Measurements from ENCODE around the gene CA5A.

The CA5A gene

DNA sequence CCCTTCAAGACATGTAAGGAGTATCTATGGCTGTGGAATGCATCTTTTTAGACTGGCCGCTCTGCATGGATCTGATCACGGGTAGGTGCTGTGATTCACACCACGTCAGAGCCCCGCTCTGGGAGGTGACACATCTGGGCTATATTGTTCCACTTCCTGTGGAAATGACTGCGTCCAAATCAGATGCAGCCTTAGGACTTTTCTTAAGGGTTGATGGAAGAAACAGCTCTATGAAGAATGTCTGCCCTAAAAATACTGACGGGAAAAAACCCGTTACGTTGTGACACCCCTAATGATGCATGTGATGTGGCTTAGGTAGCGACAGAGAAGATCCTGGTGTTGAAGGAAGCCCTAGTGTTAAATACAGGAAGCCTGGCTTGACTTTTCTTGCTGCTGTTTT is 27.1 kb upstream of the CA5A start:
- DNase-seq (ENCODE audit: low read depth): peak; percentile 85

DNA sequence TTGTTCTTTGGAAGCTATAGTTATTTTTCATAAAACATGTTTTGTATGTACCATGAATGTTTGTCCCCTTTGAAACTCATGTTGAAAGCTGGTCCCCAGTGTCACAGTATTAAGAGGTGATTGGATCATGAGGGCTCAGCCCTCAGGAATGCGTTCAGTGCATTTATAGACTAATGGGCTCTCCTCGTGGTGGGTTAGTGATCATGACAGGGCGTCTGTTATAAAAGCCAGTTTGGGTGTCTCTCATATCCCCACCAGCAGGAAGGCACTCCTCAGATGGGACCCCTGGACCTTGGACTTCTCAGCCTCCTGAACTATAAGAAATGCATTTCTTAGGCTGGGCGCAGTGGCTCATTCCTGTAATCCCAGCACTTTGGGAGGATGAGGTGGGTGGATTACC is 25.3 kb upstream of the CA5A start:
- DNase-seq (ENCODE audit: low read depth): no peak

DNA sequence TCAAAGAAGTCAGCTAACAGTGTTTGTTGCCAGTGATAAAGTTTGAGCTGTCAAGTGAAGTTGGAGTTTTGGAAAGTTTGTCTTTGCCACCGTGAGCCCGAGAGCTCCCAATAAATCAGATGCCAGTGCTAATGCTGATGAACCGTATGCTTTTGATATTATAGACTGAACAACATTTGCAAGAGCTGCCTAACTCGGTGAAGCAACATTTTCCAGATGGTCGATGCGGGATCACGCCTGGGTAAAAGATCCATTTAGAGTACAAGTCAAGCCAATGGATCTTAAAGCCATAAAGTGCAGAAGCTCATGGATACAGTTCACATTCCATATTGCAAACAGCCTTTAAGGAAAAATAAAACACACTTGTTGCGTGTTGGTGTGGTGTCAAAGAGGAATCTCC is 24.5 kb upstream of the CA5A start:
- DNase-seq (ENCODE audit: low read depth): no peak

DNA sequence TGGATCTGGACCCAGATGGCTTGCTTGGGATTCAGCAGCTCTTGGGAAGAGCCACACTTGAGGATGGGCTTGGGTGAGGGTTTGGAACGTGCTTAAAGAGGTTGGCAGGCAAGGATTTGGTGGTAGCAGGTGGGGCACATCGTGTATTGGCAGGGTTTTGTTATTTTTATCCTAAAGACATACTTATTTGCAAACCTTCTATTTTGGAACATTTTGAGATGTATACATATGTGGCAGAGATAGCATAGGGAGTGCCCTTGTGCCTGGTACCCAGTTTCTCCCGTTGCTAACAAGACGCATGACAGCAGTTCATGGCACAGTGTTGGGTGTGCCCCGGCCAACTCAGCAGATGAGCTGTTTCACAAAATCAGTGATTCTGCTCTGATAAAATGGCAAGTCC is 24.0 kb upstream of the CA5A start:
- DNase-seq (ENCODE audit: low read depth): no peak

DNA sequence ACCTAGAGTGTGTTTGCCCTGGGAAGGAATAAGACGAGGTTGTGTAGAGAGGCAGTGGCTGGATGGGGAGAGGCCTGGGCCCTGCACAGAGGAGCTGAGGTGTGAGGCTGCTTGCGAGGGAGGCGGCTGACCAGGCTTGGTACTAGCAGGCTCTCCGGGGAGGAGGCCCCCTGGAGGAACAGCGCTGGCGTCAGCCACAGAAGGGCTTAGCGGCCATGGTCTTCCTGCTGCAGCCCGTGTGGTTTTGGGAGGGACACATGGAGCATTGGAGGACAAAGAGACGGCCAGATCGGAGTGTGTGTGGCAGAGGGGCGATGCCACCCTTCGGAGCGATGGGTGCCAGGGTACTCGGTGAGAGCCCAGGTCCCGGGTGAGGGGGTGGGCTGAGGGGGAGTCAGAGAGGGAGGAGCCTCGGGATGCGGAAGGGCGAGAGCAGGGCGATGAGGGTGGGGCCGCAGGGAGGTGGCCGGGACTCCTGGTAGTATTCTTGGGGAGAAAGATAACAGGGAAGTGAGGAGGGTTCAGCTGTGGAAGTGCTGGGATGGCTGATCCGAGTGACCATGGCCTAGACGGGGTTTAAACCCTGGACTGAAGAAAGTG is 23.2 kb upstream of the CA5A start:
- DNase-seq (ENCODE audit: low read depth): no peak

DNA sequence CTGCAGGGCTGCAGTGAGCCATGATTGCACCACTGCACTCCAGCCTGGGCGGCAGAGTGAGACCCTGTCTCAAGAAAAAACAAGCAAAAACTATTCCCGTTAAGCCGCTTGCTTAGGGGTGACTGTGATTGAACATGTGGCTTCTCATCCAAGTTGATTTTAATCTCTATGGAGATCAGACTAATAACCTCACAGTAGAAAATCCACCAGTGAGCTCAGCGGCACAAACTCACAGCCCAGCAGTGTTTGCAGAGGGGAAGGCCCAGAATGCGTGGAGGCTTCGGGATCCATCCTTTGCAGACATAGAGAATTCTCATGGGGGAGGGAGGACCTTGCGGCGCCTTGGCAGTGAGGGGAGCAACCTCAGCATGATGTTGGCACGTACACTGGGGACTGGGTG is 22.3 kb upstream of the CA5A start:
- no peak for DNase-seq (ENCODE audit: low read depth)

DNA sequence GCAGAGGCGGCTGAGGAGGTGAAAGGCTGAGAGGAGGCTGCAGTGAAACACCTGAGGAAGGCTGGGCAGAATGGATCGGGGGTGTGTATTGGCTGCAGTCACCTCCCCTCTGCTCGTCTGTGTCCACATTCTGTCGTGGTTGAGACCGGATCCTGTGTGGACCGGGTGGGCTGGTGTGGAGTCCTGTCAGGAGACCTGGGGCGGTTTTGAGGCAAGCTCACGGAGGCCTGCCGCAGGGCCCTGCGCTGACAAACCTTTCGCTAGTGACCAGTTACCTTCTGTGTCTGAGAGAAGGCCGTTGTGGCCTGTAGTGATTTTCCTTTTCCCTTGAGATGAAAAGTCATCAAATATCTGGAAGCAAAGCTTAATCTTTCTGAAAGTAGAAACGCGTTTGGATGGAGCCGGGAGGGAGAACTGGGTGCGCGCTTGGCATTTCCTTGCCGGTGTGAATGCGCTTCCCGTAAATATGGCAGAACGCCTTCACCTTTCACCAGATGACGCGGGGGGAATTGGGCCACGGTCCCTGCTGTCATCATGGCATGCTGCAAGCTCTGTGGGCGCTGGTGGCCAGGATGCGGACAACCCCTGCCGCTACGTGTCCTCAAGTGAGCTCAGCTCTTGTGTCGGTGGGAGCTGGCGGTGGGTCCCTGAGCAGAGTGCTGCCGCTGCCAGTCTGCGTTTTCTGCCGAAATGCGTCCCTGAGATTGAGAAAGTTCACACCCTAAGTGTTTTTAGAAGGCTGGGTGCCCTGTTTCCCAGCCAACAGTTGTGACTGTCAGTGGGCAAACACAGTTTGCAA is 21.2 kb upstream of the CA5A start:
- DNase-seq (ENCODE audit: low read depth): no peak

DNA sequence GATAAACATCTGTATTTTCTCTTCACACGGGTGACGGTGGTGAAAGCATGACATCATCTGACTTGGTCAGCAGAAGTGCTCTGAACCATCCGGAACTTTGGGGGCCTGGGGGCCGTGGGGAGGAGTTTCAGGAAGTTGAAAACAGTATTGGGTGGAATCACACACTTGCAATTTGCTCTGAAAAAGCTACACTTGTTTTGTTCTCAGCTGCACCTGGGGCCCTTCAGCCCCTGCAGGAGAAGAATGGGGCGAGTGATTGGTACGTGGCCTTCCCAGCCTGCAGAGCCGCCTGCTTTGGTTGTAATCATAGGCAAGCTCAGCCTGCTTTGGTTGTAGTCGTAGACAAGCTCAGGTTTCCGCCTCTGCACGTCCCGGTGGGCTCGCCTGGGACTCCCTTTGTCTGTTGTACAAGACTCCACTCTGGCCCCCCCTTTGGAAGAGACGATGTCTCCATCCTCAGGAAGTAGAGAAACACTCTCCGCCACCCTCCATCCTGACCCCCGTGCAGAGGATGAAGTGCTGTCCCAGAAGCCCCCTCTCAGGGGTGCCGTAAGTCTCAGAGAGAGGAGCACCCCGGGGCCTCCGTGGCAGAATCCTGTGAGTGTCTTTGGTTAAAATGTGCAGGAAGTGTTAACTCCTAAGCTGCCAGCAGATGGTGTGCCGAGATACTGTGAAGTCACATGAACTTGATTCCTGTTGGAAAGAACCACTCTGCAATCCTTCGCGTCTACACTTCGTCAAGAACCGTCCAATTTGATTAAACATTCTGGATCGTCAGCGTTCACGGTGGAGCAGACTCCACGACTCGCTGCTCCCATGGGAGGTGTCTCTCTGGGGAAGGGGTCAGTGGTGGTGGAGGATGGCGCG is 20.3 kb upstream of the CA5A start:
- peak; percentile 81 for DNase-seq (ENCODE audit: low read depth)

DNA sequence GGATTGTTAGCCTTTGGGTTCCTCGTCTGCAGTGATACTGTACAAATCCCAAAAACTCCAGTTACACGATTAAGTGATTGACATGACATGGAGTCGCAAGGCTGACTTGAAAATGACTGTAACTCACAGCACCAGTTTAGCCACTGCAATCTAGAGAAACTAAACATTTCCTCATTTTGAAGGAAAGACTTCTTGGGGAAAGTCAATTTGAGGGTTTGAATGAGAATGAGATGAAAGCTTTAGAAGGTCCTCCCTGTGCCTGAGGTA is 19.7 kb upstream of the CA5A start:
- DNase-seq (ENCODE audit: low read depth): no peak

DNA sequence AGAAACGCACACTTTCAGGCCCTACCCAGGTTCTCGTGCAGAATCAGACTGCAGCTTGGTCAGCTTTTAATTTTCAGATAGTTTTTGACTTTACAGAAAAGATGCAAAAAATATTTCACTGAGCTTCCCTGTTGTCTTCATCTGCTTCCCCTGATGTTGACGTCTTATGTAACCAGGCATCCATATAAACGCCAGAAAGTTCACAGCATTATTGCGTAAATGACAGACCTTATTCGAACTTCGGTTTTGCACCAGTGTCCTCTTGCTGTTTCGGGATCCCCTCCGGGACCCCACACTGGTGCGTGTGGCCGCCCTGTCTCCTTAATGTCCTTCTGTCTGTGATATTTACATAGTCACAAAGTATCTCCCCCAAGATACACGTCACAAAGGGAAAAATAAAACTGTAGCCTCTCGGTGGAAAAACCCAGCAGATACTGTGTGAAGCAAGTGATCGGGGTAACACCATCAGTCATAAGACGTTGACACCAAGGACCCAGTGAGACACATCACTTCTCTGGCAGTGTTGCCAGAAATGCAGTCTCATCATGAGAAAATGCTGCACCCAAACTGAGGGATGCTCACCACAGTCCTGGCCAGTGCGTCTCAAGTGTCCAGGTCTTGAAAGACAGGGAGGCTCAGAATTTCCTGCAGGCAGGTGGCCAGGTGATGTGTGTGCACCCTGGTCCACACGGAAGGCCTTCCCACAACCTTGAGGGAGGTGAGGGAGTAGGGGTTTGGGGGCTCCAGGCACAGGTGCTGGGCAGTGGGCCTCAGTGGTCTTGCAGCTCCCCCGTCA is 19.2 kb upstream of the CA5A start:
- peak; percentile 29 for DNase-seq (ENCODE audit: low read depth)

DNA sequence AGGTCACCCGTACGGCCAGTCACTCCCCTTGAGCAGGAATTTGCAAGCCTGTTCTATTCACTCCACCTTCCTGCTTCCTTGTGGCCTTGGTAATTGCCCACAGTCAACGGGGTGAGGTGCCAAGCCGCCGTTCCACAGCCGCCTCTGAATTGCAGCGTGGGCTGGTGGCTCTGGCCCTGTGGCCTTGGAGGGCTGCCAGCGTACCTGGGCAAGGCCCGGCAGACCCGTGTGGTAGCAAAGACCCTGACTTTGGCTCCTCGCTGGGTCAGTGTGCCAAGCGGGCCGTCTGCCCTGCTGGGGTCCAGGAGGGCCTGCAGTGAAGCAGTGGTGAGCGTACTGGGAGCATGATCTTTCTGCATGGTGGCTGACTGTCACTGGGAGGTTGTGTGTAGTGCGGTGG is 18.5 kb upstream of the CA5A start:
- no peak for DNase-seq (ENCODE audit: low read depth)

DNA sequence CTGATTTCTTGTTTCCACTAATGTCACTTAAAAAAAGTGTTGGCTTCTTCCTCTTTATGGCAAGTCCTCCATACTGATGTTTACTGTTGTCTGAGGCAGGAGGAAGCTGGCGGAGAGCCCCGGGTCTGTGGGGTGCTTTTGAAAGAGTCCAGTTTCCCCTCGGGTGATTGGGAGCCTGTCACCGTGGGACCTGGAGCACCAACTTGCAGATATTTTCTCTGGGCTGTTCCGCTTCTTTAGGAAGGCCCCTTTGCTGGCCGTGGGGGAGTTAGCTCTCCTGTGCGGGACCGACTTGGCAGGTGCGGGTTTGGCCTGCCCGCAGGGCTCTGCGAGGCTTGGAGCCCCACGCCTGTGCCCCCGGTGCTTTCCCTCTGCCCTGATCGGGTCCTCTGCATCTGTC is 18.0 kb upstream of the CA5A start:
- no peak for DNase-seq (ENCODE audit: low read depth)

DNA sequence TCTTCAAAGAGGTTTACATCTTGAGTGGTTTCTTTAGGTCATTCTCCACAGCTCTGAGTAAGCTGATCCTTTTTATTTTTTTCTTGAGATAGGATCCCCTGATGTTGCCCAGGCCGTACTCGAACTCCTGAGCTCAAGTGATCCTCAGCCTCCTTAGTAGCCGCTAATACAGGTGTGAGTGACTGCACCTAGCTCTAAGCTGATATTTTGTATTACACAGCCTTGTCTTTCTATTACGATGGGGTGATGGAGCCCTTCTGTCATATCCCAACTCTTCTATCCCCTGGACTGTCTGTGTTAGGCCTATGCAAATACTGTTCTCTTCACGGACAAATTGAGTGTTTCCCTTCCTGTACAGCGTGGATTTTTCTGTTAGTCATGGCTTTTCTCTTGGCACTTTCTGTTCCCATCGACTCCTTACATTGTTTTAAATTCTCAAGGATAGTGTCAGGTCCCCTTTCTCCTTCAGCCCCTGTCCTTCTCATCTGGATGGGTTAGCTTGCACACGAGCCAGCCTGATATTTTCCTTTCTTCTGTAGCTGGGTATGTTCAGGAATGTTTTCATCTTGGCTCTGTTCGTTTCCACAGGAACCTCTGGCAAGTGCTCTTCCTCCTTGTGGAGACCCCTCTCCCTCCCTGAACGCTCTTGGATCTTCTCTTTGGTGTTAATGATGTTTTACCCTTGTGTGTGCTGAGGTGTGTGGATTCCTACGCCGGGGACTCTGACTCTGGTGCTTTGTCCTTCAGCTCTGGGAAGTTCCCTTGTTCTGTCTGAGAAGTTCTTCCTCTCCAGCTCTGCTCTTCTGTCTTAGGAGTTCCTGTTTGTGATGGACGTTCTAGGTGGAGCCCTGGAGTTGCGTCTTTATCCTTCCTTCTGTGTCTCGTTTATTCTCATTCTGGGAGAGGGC is 17.2 kb upstream of the CA5A start:
- DNase-seq (ENCODE audit: low read depth): peak; percentile 22

DNA sequence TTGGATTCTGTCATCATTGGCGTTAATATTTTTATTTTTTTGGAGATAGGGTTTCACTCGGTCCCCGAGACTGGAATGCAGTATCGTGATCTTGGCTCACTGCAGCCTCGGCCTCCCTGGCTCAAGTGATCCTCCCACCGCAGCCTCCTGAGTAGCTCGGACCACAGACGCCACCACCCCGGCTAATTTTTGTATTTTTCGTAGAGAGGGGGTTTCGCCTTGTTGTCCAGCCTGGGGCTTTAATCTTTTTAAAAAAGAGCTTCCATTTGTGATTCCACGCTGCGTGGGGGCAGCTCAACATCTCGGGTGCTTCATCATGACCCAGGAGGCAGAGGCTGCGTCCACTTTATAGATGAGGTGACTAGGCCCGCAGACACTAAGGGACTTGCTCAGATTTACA is 16.4 kb upstream of the CA5A start:
- DNase-seq (ENCODE audit: low read depth): no peak

DNA sequence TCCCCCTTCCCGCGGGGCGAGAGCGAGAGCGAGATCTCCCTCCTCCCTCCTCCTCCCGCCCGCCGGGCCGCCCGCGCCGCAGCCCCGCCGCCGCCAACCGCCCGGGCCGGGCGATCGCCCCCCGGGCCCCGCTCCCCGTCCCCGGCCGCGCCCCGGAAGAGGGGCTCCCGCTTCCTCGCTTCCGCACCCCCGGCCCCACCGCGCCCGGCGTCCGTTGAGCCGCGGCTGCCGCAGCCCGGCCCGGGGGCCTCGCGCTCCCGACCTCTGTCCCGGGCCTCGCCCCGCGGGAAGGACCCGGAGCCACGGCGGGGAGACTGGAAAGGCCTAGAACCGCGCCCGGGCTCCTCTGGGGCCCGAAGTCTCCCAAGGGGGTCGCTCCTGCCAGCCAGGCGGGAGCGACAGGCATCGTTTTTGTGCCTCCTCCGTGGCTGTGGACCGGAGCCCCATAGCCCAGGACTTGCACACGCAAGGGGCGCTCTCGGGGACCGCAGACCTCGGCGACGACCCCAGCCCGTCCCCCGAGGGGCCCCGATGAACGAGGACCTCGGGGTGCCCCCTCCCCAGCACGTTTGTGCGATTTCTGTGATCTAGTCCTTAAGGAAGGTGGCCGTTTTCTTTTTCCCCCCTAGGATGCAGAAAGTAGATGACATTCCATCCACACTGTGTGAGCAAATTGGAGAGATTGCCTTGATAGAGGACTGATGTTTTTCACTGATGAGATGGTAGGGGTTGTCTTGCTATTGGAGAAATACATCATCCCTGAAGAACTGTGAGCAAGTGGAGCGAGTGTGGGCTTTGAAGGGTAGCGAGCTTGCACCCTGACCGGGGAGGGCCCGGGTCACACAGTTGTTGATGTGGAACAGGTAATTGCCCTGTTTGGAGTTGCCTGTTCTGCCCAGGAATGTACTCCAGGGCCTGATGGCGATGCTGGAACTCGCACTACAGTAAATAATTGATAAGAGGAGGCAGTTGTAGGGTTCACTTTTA is 15.5 kb upstream of the CA5A start:
- DNase-seq (ENCODE audit: low read depth): no peak

DNA sequence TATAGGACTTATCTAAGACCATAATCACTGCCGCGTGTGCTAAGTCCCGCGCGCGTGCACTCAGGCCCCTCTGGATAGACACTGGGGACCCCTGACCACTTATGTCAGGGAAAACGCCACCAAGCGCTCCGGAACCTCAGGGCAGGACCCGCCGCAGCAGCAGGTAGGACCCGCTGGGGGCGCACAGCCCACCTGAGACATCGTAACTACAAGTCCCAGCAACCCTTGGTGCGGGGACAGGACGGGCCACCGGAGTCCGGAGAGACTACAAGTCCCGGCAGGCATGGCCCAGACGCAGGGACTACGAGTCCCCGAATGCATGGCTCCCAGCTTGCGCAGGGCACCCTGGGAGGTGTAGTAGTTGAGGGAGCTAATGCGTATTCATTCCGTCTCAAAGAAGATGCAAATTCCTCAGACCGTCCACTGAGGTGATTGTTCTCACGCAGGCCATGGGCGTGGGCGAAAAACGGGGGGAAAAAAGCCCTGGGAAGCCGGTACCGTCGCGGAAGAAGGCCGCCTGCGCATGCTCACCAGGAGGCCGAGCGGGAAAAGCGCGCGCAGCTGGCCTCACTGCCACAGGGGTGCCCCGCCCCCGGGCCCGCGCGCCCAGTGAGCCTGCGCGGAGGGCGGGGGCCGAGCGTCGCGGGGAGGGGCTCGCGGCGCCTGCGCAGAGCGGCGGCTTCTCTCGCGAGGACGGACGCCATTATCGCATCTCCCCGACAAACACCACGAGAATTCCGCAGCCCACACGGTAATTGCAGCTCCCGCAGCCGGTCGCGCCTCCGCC is 14.6 kb upstream of the CA5A start, which contains the start of gene BANP:
Gene BANP, plus strand, starts transcription at position 670 of the 787 bp plus-strand sequence. CDS start 23,682 bp downstream, outside the sequence.
- DNase-seq (ENCODE audit: low read depth): peak; percentile 99

DNA sequence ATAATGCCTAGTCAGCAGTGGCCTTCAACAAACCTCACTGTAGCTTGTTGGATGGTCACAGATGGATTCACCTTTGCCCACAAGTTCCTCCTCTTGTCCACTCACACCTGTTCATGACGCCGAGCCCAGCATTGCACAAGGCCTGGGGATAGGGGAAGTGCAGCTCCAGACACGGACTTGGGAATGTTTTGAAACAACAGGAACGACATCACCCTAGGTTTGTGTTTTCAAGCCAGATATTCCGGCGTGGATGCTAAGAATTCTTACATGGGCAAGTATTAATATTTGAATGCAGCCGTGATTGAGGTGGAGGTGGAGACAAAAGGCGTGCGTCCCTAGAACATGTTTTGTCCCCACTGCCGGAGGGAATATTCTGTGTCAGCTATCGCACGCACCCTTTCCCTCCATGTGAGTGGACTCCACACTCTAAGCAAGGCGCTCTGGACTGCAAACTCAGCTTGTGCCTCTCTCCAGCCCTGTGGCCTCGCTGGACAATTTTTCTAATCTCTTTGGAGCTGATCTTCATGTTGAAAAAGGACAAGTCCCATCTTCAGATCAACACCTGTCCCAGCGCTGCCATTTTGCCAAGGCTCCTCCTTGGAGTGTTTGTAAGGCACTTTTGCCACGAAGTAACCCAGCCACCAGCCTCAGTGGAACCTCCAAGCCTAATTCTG is 12.9 kb upstream of the CA5A start:
- DNase-seq (ENCODE audit: low read depth): no peak

DNA sequence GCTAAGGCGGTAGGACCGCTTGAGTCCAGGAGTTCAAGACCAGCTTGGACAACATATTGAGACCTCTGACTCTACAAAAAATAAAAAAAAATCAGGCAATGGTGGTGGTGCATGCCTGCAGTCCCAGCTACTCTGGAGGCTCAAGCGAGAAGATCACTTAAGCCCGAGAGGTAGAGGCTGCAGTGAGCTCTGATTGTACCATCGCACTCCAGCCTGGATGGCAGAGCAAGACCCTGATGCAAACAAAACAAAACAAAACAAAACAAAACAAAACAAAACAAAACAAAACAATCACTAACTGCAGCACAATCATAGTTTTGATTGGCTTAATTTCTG is 12.4 kb upstream of the CA5A start:
- DNase-seq (ENCODE audit: low read depth): no peak

DNA sequence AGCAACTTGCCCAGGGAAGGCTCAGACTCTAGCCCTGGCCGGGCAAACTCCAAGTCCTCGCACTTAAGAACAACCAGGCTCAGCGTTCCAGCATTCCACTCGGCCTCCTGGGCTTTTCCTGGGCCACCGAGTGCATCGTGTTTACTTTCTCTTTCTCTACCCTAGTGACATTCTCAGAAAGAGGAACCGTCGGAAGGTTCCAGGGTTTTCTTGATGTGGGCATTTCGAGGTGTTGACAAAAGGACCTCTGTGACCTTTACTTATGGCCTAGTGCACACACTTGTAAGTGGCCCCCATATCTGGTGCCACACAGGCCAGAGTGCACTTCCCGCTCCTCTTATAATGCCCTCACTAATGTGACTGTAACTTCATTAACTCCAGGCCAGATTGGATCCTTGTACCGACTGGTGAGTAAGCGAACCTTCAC is 11.8 kb upstream of the CA5A start:
- no peak for DNase-seq (ENCODE audit: low read depth)
